Amygdala (tissue), 56 donors: ENCODE measurements around the gene GOLGA2.

ENCODE experiments used
- DNase-seq, 56 donors: peaks; one replicate each; lab custom pipeline; 2025; lab: John Stamatoyannopoulos, UW

GOLGA2 gene

GRCh38 chr9:128275198-128276007 lies at the start of gene GOLGA2:
TSS of gene GOLGA2 (minus strand) at chr9:128276007. CDS start at chr9:128275976, 31 bp downstream.
- peak in 4 of 56 donors; percentile 49 to 71 (median 55) for DNase-seq

GRCh38 chr9:128324401-128324800 lies 48.6 kb upstream of the GOLGA2 start:
- DNase-seq, result no peak

GRCh38 chr9:128323791-128324190 lies 48.0 kb upstream of the GOLGA2 start:
- DNase-seq, result no peak

GRCh38 chr9:128323212-128323730 lies 47.5 kb upstream of the GOLGA2 start:
- no peak for DNase-seq

- DNase-seq, result peak; percentile 62 to 98 (median 92)
These were observed 46.8 kb upstream of the GOLGA2 start, which contains the start of the genes COQ4 and TRUB2 for GRCh38 chr9:128322404-128323211. TSS of gene COQ4 (plus strand) at chr9:128322839. CDS start at chr9:128322859, 20 bp downstream. TSS of gene TRUB2 (minus strand) at chr9:128322447. CDS start at chr9:128322408, 39 bp downstream.

- no peak for DNase-seq
These were observed 46.1 kb upstream of the GOLGA2 start for GRCh38 chr9:128321879-128322403.

GRCh38 chr9:128321343-128321742 lies 45.5 kb upstream of the GOLGA2 start:
- no peak for DNase-seq

GRCh38 chr9:128317629-128318028 lies 41.8 kb upstream of the GOLGA2 start:
- no peak for DNase-seq

GRCh38 chr9:128316421-128316820 lies 40.6 kb upstream of the GOLGA2 start:
- DNase-seq, result peak in 55 of 56 donors; percentile 18 to 96 (median 86)

- no peak for DNase-seq
These were observed 38.9 kb upstream of the GOLGA2 start for GRCh38 chr9:128314697-128315096.

GRCh38 chr9:128310461-128310860 lies 34.7 kb upstream of the GOLGA2 start:
- DNase-seq, result peak in 6 of 56 donors; percentile 2 to 61 (median 9)

GRCh38 chr9:128309551-128309950 lies 33.7 kb upstream of the GOLGA2 start:
- no peak for DNase-seq

- no peak for DNase-seq
These were observed 29.1 kb upstream of the GOLGA2 start for GRCh38 chr9:128304971-128305288.

- DNase-seq, result no peak
These were observed 28.5 kb upstream of the GOLGA2 start for GRCh38 chr9:128304136-128304970.

- DNase-seq, result no peak
These were observed 23.0 kb upstream of the GOLGA2 start for GRCh38 chr9:128298535-128299482.

GRCh38 chr9:128297221-128297773 lies 21.5 kb upstream of the GOLGA2 start:
- DNase-seq, result no peak

- no peak for DNase-seq
These were observed 20.8 kb upstream of the GOLGA2 start for GRCh38 chr9:128296340-128297220.

GRCh38 chr9:128294142-128294541 lies 18.3 kb upstream of the GOLGA2 start:
- DNase-seq, result no peak
